Lung microvascular endothelial cell (primary cell): ENCODE measurements around the gene SKAP2. TPM values are rescaled to one million over a fixed set of nuclear protein-coding genes. Genes with fewer than 3 reads are reported as not detected.

ENCODE experiments used
- DNase-seq, 2 donors: peaks; one replicate each; pipeline versions ENCODE4 v3.0.0 to v3.0.0-alpha.2; 2010; ENCODE audit warnings: low read depth in 2 of 2
- total RNA-seq: library from RNA; depleted of rRNA; stranded (reverse); fragments of >200 nt; gene quantifications from 2 replicates; pipeline ENCODE4 v1.2.1, GENCODE V29; 2014

Gene SKAP2
- total RNA-seq, 1 donor from 2014 or later = 13.7 TPM

DNA sequence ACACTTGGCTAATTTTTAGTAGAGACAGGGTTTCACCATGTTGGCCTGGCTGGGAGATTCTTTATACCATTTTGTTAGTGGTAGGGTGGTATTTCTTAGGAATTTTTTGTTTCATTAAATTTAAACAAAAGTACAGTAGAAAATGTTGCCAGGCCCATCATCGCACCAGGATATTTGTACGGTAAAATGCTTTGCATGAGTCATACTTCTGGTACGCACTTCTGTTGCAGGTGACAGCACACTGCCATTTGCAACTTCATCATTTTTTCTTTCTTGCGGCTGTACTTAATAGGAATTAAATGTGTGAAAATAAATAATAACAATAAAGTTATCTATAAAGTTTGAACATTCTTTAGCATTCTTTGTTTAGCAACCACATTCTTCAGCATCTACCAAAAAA is 195.6 kb downstream of the SKAP2 start:
- DNase-seq = no peak

DNA sequence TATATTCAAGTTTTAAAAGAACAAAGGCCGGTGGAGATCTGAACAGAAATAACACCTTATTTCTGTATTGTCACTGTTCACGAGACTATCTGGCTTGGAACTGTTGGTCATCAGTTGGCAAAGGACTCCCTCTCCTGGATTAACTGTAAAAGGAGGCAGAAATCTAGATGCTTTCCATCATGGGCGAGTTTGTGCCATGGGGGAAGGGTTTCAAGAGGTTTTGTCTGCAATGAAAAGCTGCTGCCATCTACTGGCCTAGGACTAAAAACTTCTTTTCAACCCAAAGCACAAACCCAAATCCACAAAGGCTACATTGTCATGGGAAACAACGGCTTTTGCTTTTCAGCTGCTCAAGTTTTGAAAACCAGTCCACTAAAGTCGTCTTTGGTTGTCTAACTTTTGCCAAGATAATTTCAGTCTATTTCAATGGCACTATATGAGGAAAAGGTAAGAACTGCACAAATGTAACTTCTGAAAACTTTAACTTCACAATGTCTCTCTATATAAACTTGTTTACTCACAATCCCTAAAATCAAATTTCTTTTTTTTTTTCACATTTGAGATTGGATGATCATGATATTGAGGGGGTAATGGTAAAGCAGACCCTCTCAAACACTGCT is 196.8 kb downstream of the SKAP2 start:
- peak; percentile 96 to 98 for DNase-seq

DNA sequence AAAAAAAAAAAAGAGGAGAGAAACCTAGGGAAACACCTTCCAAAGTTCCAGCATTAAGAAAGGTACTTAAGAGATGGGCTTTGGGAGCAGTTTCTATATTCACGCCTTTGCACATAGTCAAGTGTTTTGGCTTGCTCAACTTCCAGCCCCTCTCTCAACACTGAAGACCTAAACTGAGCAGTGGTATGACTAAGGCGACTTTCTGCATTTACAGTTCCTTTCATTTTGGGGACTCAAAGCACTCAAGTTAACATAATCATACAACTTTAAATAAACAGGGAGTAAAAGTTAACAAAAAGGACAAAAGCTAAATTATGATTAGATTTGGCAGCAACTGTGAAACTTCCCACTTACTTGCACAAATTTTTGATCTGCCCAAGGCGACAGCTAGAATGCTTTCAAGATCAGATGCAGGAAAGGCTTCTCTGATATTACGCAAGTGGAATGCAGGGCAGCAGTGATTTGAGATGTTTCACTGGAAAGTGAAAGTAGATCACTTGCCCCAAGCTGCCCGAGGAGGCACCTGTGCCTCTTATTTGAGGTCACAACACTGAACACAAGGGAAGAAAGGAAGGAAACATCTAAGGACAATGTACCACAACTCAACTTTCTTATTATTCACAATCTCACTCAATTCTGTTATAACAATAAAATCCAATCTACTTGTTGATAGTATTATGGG is 199.5 kb downstream of the SKAP2 start:
- peak in 1 of 2 donors; percentile 83 for DNase-seq

DNA sequence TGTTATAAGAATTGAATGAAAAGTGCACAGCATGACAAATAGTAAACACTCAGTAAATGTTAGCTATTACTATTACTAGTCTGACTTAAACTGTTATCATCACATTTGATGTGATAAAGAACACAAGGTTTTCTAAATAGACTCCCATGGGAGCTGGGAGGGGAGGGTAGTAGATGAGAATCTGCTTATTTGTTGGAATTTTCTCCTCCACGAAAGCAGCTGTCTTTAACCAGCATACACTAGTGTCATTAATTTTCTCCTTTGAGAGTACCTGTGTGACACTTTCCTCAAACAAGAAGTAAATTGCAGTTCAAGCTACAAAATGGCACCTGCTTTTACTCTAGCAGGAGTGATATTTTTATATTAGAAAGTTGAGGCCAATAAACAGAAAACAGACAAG is 200.1 kb downstream of the SKAP2 start:
- no peak for DNase-seq

DNA sequence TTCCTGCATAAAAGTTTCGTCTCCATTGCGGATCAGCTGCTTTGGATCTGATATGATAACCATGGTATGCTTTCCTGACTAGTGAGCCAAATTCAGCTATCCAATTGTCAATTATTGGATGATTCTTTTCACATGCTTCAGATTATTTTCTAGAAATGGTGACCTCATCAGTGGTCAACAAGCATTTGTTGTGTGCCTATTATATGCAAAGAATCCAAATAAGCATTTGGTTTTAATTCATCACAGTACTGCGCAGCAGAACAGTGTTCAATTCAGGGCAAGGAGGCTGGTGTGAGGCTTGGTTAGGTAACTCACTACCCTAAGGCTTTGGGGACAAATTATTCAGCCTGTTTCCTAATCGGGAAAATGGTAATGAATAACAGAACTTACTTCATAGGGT is 200.5 kb downstream of the SKAP2 start:
- DNase-seq = no peak

DNA sequence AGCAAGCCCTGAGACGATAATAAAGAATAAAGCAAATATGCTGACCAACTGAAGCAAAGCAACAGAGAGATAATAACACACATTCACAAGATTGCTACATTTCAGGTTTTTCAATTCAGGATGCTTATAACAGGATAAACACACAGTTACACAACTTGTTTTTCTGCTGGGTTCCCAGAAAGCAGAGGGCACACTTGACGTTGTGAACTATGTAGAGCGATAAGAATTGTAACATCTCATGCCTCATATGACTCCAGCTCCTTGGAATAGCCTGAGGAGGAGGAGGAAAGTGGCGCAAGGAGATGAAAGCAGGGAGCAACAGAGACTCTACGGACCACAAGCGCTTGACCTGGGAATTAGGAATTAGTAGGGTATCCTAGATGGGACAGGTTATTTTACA is 201.7 kb downstream of the SKAP2 start:
- no peak for DNase-seq

DNA sequence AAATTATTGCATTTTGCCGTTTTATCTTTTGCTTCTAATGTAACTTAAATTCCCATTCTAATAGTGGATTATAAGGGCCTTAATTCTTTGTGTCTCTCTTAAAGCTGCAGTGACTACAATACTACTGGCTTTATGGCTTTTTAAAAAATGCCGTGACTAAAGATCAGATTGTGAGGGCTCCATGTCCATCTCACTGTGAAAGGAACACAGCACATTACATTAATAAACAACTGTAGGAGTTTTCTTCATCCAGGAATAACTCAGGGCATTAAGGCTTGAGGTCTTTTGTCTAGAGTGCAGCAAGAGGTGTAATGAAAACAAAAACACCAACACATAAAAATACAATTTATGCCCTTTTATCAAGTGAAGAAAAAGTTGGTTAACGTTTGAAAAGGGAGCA is 205.3 kb downstream of the SKAP2 start:
- no peak for DNase-seq

DNA sequence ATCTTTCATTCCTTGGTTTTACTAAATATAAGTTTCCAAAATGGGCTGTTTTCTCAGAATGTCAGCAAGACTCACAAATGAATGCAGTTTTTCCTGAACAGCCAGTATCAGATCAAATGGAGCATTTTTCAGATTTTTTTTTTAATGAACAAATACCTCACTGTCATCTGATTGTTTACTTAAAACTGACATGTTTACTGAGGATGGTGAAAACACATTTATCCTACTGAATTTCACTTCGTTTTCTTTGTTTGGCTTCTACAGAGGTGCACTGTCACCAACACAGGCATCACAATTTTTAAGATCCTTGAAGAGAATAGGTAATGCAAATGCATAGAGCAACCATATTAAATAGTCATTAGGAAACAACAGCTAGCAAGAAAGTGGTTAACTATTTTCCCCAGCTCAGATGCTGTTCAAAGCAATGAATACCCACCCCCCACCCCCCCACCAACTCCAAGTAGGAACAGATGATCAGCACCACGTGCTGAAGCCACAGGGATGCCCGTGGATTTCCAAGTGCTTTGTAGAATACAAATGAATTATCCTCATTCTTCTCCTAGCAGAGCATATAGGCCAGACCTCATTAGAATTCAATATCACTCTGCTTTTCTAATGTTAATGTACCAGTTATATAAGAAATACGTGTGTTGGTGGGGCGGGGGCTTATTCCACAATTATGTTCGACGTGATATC is 205.9 kb downstream of the SKAP2 start:
- DNase-seq = no peak

DNA sequence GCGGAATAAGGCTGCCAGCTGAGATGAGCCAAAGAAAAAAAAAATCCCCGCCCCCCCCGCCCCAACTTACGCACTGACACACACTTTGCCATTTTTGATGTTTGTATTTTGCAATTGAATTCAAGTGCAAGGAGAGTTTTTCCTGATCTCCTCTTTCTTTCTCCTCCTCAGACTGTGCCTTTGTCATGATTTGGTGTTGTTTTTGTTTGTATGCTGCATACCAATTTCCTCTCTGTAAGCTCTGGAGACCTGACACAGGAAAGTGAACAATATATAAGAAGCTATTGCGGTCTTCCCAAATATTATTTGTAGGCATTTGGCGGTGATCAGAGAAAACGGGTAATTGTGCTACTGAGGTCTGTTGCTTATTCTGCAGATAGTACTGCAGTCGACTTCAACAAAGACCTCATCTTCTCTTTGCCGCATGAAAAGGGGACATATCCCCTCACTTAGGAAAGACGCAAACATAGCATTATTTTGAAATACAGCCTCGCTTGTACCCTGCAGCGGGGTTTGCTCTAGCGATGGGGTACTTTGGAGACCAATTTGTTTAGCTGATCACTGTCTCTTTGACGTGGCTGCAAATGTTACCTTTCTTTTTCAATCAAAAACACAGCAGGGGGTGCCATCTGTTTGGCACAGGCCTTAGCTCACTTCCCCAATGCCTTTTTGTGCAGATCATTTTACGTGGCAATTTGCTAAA is 206.6 kb downstream of the SKAP2 start:
- DNase-seq = no peak

DNA sequence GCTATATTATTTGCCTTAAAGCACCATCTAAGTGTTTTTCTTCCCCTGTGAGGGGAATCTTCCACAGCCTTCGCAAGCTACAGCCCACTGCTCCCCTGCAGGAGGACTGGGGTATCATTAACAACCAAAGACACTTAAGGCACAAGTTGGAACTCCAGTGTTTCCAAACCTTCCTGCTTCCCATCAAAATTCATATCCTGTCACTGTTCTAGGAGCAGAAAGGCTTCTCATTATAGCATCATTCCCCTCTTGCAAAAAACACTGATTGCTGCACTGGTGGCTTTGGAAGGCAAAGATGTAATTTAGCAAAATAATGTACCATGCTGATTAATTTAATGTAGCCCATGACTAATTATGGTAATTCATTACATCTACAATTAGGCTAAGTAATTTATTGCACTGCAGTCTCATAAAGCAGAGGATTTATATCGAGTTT is 207.2 kb downstream of the SKAP2 start:
- DNase-seq = no peak

DNA sequence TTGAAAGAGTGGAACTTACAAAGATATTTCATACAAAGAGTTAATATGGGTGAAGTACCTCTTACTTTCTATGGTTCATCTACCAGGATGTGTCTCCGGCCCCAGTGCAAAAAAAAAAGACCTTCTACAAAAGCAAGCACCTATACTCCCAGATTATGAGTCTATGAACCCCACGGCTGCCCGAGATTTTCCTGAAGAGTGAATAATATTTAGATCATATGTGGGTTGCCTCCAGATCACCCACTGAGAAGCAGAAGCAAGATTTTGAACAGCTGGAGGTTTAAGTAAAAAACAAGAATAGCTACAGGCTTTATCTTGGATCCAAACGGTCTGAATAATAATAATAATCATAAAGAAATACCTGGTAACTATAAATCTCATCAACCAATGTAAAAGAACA is 207.7 kb downstream of the SKAP2 start:
- no peak for DNase-seq

DNA sequence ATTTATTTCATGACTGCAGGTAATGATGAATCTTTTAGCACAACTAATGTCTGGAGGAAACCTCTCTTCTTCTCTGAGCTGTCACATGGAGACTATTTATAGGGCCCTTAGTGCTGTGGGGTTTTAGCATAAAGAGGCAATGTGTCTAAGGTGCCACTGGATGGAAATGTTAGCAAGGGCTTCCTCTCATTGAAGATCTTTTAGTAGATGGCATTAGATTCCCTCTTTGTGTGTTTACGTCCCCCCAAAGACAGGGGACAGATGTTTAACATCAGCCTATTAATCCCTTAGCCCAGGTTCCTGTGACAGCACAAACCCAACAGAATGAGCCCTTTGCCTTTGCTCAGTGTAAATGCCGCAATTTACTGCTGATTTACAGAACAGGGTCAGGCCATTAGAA is 208.6 kb downstream of the SKAP2 start:
- DNase-seq = no peak

DNA sequence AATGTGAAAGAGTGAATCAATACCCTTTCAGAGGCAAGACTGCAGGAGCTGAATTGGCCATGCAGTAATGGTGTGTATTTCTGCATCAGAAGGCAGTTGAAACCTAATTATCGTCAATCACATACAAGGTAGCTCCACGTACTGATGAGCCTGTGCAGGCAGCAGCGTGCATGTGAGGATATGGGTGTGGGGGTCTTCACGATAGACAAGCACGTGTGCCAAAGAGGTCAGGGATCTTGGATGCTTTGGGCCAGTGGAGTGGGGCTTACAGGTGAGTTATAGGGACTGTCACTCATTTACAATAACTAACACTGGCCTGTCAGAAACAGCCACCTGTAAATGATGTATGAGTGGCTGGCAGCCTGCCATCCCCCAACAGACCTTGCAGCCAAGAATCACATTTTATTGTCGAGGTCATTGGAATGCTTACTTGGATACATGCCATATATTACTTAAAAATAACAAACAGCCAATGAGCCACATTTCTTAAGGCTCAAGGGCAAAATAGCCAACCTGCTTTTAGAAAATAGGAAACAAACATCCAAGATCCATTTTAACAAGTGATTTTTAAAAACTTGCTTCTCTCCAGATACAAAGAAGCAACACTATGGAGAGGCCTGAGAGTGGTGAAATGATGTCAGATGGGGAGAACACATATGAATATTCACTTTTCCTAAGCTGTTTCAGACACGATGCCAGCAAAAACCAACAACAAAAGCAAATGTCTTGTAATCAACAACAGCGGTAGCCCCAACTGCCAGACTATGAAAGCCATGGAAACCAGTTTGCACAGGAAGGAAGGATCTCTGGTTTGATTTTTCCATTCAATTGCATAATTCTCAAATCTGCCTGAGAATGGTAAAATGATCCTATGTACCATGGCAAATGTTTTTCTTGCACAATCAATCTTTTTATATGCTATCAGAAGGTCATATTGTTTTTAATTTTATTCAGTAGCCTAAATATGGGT is 210.7 kb downstream of the SKAP2 start:
- peak; percentile 69 to 95 for DNase-seq

DNA sequence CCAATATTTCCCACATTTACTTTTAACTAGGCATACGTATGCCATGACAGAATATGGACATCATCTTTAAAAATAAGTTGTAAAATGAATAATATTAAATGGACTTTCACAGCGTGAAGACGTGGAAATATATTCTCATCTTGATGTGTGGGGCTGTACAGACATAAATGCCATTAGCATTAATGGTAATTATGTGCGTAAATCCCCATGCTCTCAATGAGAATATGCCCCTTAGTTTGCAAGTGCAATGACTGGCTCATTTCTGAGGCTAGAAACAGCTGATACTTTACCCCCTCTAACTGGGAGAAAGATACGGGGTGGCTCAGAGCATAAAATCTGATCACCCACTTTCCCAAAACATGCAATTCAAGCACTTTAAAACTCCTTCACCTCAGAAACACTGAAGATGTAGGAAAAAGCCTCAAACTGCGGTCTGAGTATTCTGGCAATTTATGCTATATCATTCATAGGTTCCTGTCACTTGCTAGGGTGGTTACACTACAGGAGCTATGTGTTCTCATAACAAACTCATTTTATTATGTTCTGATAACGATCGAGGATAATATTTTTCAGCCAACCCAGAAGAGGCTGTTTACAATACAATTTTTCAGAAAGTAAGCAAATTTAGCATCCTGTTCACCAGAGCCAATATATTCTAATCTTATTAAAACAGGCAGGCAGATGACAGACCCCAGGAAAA is 211.8 kb downstream of the SKAP2 start:
- DNase-seq = no peak

DNA sequence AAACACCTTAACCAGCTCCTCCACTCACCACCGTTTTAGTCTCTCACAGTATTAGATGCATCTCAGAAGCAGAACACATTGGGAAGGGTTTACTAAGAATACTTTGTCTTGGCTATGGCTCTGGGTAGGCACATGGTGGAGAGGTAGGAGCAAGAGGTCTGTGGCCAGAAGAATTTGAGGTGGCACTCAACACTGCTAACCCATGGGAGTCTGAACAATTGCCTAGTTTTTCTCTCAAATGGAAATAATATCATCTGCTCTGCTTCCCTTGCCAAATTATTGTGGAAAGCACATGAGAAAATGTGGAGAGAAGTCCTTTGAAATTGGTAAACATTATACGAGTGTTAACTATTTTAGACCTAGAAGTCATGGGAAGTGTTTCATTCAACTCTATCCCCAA is 214.3 kb downstream of the SKAP2 start:
- no peak for DNase-seq

DNA sequence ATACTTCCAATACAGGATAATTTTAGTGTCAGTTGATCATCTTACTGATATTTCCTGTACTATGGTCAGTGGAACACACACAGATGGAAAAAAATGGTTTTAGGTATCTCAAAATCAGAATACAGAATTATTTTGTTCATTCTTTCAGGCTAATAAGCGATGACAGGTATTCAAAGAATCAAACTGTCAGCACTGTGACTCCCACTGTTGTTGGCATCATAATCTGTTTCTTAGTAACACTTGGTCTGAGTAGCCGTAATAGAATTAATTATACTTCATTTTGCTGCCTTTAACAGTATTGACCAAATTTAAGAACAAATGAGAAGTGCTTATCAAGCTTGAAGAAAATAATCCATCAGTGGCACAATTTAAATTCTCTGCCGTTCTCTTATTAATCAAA is 215.0 kb downstream of the SKAP2 start:
- DNase-seq = no peak

DNA sequence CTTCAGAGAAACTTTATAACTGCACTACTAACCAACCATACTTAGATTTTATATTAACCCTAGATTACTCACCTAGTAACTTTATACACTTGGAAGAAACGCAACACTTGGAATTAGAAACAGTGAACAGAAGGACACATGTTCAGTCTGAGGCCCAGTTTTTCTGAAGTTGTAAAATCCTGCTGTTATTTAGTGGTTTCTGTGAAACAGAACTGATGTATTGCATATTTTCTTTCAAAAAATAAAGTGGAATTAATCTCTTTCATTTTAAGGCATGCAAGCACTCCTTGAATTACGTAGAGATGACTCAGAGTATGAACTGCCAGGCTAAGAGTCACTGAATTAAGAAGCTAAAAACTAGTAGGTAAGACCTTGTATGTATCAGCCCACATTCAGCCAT is 215.8 kb downstream of the SKAP2 start:
- DNase-seq = peak in 1 of 2 donors; percentile 48

DNA sequence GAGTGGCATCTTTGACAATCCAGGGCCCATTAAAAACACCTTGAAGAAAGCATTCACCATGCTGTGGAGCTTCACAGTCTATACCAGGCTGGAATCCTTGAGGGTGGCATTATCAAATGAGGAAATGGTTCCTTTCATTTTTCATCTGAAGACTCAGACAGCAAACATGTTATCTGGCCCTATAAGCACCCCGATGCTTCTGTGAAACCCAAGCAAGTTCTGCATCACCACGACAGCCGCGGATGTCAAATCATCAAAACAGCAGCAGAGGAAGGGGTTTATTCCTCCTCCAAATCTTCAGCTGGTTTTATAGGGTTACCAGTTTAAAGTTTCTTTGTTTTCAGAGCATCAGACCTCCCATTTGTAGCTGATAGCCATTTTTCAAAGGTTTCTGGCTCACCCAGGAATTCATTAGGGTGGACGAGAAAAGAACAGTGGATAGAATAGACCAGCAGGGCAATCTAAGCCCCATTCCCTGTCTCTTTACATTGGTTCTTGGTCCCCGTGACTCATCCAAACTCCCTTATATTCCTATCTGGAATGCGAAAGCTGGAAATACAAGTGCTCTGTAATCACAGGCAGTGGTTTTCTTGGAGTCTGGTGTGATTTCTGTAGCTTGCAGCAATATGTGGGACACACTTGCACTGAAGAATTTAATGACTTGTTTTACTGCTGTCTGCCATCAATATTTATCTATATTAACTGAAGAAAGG is 217.9 kb downstream of the SKAP2 start:
- no peak for DNase-seq

DNA sequence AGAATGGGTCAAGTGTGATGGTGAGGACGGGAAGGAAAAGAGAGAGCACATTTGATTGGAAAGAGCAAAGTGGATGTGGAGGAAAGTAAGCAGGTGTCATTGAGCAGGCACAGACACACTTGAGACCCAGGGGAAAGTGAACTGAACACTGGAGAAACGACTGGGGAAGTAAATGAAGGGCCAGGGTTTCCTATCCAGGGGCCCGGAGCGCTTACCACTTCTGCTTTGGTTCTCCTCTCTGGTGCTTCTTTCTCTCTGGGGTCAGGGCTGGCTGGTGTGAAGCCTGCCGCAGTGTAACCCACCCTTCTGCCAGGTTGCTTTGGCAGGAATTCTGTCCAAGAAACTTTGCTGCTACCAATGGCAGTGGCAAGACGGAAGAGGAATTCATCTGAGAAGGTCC is 219.3 kb downstream of the SKAP2 start:
- no peak for DNase-seq

DNA sequence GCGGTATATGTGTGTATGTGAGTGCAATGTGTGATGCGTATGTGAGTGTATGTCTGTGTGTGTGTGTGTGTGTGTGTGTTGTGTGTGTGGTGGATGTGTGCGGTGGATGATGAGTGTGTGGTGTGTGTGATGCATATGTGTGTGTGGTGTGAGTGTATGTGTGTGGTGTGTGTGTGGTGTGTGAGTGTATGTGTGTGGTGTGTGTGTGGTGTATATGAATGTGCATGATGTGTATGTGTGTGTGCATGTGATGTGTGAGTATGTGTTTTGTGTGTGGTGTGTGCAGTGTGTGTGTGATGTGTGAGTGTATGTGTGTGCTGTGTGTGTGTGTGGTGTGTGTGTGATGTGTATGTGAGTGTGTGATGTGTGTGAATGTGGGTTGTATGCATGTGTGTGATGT is 222.0 kb downstream of the SKAP2 start:
- DNase-seq = no peak
